Fibroblast of villous mesenchyme (primary cell): ENCODE measurements around the gene COPS6. TPM values are rescaled to one million over a fixed set of nuclear protein-coding genes. Genes with fewer than 3 reads are reported as not detected.

Experiments
- DNase-seq: peaks from one replicate; pipeline ENCODE4 v3.0.0-alpha.2; 2010; ENCODE audit warnings: low read depth
- H3K4me3 ChIP-seq: 2 replicates; pipeline ENCODE4 v1.5.1; 2011; ENCODE audit warnings: low read depth, mild to moderate bottlenecking, low read length
- CTCF ChIP-seq: IDR thresholded peaks from 2 replicates; pipeline ENCODE4 v1.5.1; 2012; ENCODE audit warnings: low read depth, mild to moderate bottlenecking, low read length; ENCODE audit not compliant: insufficient read depth
- total RNA-seq: library from RNA; depleted of rRNA; stranded (reverse); fragments of >200 nt; gene quantifications from 2 replicates; pipeline ENCODE4 v1.2.3, GENCODE V29; 2012

Gene COPS6
- total RNA-seq, 1 donor = 104 TPM

- TF ChIP-seq CTCF = no peak
- H3K4me3 ChIP-seq = peak within 1 kb of the TSS; percentile 97
- DNase-seq = peak; percentile 97
Measured at GRCh38 chr7:100119072-100119969, 30.6 kb downstream of the COPS6 start, which contains the start of the genes CNPY4 and TAF6. TSS of gene CNPY4 (plus strand) at chr7:100119634. CDS start at chr7:100119745, 111 bp downstream. TSS of gene TAF6 (minus strand) at chr7:100119358. CDS start at chr7:100114209, 5,149 bp downstream.

GRCh38 chr7:100119970-100120732 lies 31.4 kb downstream of the COPS6 start:
- DNase-seq = peak; percentile 64
- peak overlapping the region; percentile 97 for H3K4me3 ChIP-seq
- TF ChIP-seq CTCF = no peak

GRCh38 chr7:100120733-100121036 lies 31.9 kb downstream of the COPS6 start:
- TF ChIP-seq CTCF = no peak
- no peak for DNase-seq
- peak overlapping the region; percentile 97 for H3K4me3 ChIP-seq

- no peak for TF ChIP-seq CTCF
- H3K4me3 ChIP-seq = no peak overlapping the region
- no peak for DNase-seq
Measured at GRCh38 chr7:100122067-100122466, 33.3 kb downstream of the COPS6 start.

GRCh38 chr7:100122568-100122967 lies 33.8 kb downstream of the COPS6 start:
- no peak for TF ChIP-seq CTCF
- no peak for DNase-seq
- no peak overlapping the region for H3K4me3 ChIP-seq

- DNase-seq = no peak
- no peak for TF ChIP-seq CTCF
- H3K4me3 ChIP-seq = no peak overlapping the region
Measured at GRCh38 chr7:100124301-100125230, 35.8 kb downstream of the COPS6 start.
